Fibroblast of skin of left quadriceps (primary cell): ENCODE results near the gene ZNF544.
"Not testable (repeated sequence)": the region's sequence is repeated elsewhere in the genome, so short reads cannot be mapped to it uniquely, and the experiment has no call there.

Source experiments
- DNase-seq, 2 experiments: peaks; one replicate each; pipeline ENCODE4 v3.0.0-alpha.2; 2013; ENCODE audit warnings: low read depth in 2 of 2

The ZNF544 gene

GRCh38 chr19:58252102-58252685 lies 23.5 kb downstream of the ZNF544 start:
- DNase-seq, result no peak

GRCh38 chr19:58258259-58258658 lies 29.5 kb downstream of the ZNF544 start:
- DNase-seq, result not testable (repeated sequence)

- DNase-seq, result no peak
Observed at GRCh38 chr19:58261600-58261967, 32.9 kb downstream of the ZNF544 start.

GRCh38 chr19:58261968-58262921 lies 33.5 kb downstream of the ZNF544 start:
- no peak for DNase-seq

GRCh38 chr19:58262922-58263296 lies 34.2 kb downstream of the ZNF544 start:
- DNase-seq, result no peak

GRCh38 chr19:58265100-58265499 lies 36.4 kb downstream of the ZNF544 start:
- DNase-seq, result no peak

GRCh38 chr19:58268344-58268743 lies 39.6 kb downstream of the ZNF544 start:
- no peak for DNase-seq

GRCh38 chr19:58274771-58275201 lies 46.1 kb downstream of the ZNF544 start:
- DNase-seq, result no peak

GRCh38 chr19:58275564-58275963 lies 46.9 kb downstream of the ZNF544 start:
- DNase-seq, result no peak

GRCh38 chr19:58277197-58277596 lies 48.5 kb downstream of the ZNF544 start:
- DNase-seq, result no peak

- no peak for DNase-seq
Observed at GRCh38 chr19:58277748-58278540, 49.2 kb downstream of the ZNF544 start.

- peak; percentile 98 for DNase-seq
Observed at GRCh38 chr19:58278541-58279041, 49.9 kb downstream of the ZNF544 start, which contains the start of gene ZNF8. TSS of gene ZNF8 (plus strand) at chr19:58278955. CDS start at chr19:58279082, 127 bp downstream.

GRCh38 chr19:58279042-58279924 lies 50.6 kb downstream of the ZNF544 start:
- peak; percentile 13 to 25 for DNase-seq

GRCh38 chr19:58279925-58280316 lies 51.2 kb downstream of the ZNF544 start:
- no peak for DNase-seq

- no peak for DNase-seq
Observed at GRCh38 chr19:58284199-58284598, 55.5 kb downstream of the ZNF544 start.

GRCh38 chr19:58291943-58292342 lies 63.2 kb downstream of the ZNF544 start:
- DNase-seq, result no peak

- DNase-seq, result no peak
Observed at GRCh38 chr19:58294743-58295374, 66.1 kb downstream of the ZNF544 start.

- DNase-seq, result no peak
Observed at GRCh38 chr19:58296104-58296503, 67.4 kb downstream of the ZNF544 start.

GRCh38 chr19:58300620-58301019 lies 71.9 kb downstream of the ZNF544 start:
- DNase-seq, result no peak

GRCh38 chr19:58304255-58304654 lies 75.5 kb downstream of the ZNF544 start:
- no peak for DNase-seq

- DNase-seq, result no peak
Observed at GRCh38 chr19:58304748-58305064, 76.0 kb downstream of the ZNF544 start.
